HepG2 (cell line): ENCODE measurements around the gene POLD3. TPM values are rescaled to one million over a fixed set of nuclear protein-coding genes. Genes with fewer than 3 reads are reported as not detected.

Source experiments
- ATAC-seq: fragments of 200-7000 bp; cut with Tn5 transposase; 3 replicates; pipeline ENCODE4 v1.9.1; 2020; ENCODE audit warnings: mild to moderate bottlenecking, moderate library complexity
- BruUV-seq: library from RNA; stranded (reverse); fragments of 400-500 nt; replicated peaks from 2 replicates; lab custom pipeline; 2021; lab: Mats Ljungman, UMichigan
- CTCF ChIA-PET: fragments of 300-600 bp; formaldehyde crosslinking; extraction: SDS; loops from one replicate; lab custom pipeline; 2021; ENCODE audit warnings: low total read pairs, inconsistent platforms, low intra/inter-chr PET ratio; lab: Yijun Ruan, JAX
- POLR2A ChIA-PET: fragments of 350-600 bp; sonication (Branson Sonifier 250); formaldehyde crosslinking; loops from one replicate; lab custom pipeline; 2020; ENCODE audit warnings: antibody characterized with exemption, inconsistent platforms; lab: Yijun Ruan, JAX
- DNase-seq: peaks from one replicate; pipeline ENCODE4 v3.0.0-alpha.2; 2015; ENCODE audit warnings: low spot score
- FAIRE-seq: peaks from 3 replicates; lab custom pipeline; 2011; peaks lifted over from hg19 to GRCh38; lab: Jason Lieb, UNC
- H2AFZ ChIP-seq: one replicate; pipeline ENCODE4 v1.6.1; 2011; ENCODE audit warnings: low read length, inconsistent platforms
- H3K27ac ChIP-seq: fragments of 300-600 bp; 3 replicates; pipeline ENCODE4 v1.8.0; 2011; ENCODE audit warnings: mixed run types, mild to moderate bottlenecking, mixed read lengths, low read length, inconsistent platforms; ENCODE audit not compliant: insufficient read depth; ENCODE audit errors: extremely low read length
- H3K27me3 ChIP-seq, 2 experiments: fragments of 200-600 bp in 1 of 2; 2 replicates in 1 of 2; 3 replicates in 1 of 2; pipeline versions ENCODE4 v1.6.0 to v1.8.0; 2011; ENCODE audit warnings: low read length in 2 of 2, mild to moderate bottlenecking in 2 of 2, moderate library complexity in 2 of 2, inconsistent platforms in 1 of 2; ENCODE audit not compliant: insufficient read depth in 2 of 2, control insufficient read depth in 1 of 2
- H3K36me3 ChIP-seq, 2 experiments: fragments of 200-600 bp in 1 of 2; replicated peaks in 1 of 2; 2 replicates in 1 of 2; 3 replicates in 1 of 2; pipeline versions ENCODE4 v1.5.1 to v1.8.0; 2011; ENCODE audit warnings: low read length in 2 of 2, inconsistent platforms in 1 of 2; ENCODE audit not compliant: insufficient read depth in 2 of 2, control insufficient read depth in 1 of 2
- H3K4me1 ChIP-seq: 2 replicates; pipeline ENCODE4 v1.5.1; 2012; ENCODE audit warnings: low read length, inconsistent platforms; ENCODE audit not compliant: insufficient read depth
- H3K4me2 ChIP-seq: 2 replicates; pipeline ENCODE4 v1.6.0; 2011; ENCODE audit warnings: low read depth, low read length, inconsistent platforms
- H3K4me3 ChIP-seq, 3 experiments: fragments of 200-600 bp in 1 of 3; sonication (generic), shearing (Covaris generic) in 1 of 3; replicated peaks in 1 of 3; 2 replicates each; pipeline ENCODE4 v1.5.1; 2011 to 2016; ENCODE audit warnings: low read length in 3 of 3, inconsistent platforms in 2 of 3, low read depth in 2 of 3, mild to moderate bottlenecking in 2 of 3, control low read depth in 1 of 3, mixed read lengths in 1 of 3; ENCODE audit not compliant: insufficient read depth in 1 of 3
- H3K79me2 ChIP-seq: one replicate; pipeline ENCODE4 v1.6.1; 2011; ENCODE audit warnings: low read length, inconsistent platforms; ENCODE audit not compliant: insufficient read depth
- H3K9ac ChIP-seq: 2 replicates; pipeline ENCODE4 v1.6.0; 2011; ENCODE audit warnings: mild to moderate bottlenecking, low read depth, low read length, inconsistent platforms; ENCODE audit not compliant: insufficient read depth
- H3K9me3 ChIP-seq: 2 replicates; pipeline ENCODE4 v1.5.1; 2012; ENCODE audit warnings: mild to moderate bottlenecking, low read length
- H4K20me1 ChIP-seq: 2 replicates; pipeline ENCODE4 v1.6.0; 2011; ENCODE audit warnings: inconsistent platforms, mild to moderate bottlenecking, low read length, moderate library complexity; ENCODE audit not compliant: insufficient read depth
- CEBPB ChIP-seq: IDR thresholded peaks from 2 replicates; pipeline ENCODE4 v1.6.1; 2011; ENCODE audit warnings: low read depth, low read length, improper control_type of control experiment, borderline replicate concordance
- SCMH1 ChIP-seq: sonication (generic); formaldehyde crosslinking; IDR thresholded peaks from 2 replicates; pipeline ENCODE4 v1.9.0; 2021; ENCODE audit warnings: missing genetic modification reagents, mild to moderate bottlenecking, borderline replicate concordance
- SP5 ChIP-seq: IDR thresholded peaks from 2 replicates; pipeline ENCODE4 v1.6.1; 2016; ENCODE audit warnings: low read depth, borderline replicate concordance
- TGIF2 ChIP-seq: IDR thresholded peaks from 2 replicates; pipeline ENCODE4 v1.6.1; 2016; ENCODE audit warnings: control low read depth, missing compliant biosample characterization
- ZFP36L2 ChIP-seq: sonication (generic); formaldehyde crosslinking; IDR thresholded peaks from 2 replicates; pipeline ENCODE4 v1.4.0; 2020; ENCODE audit warnings: missing genetic modification reagents
- ZNF138 ChIP-seq: sonication (generic); formaldehyde crosslinking; IDR thresholded peaks from 2 replicates; pipeline ENCODE4 v1.5.0; 2020; ENCODE audit warnings: mild to moderate bottlenecking, low read depth, missing genetic modification reagents
- ZNF589 ChIP-seq: sonication (generic); formaldehyde crosslinking; conservative IDR thresholded peaks from 2 replicates; pipeline ENCODE4 v1.8.0; 2022; ENCODE audit warnings: mild to moderate bottlenecking, moderate library complexity, missing genetic modification reagents
- ZNF7 ChIP-seq: IDR thresholded peaks from 2 replicates; pipeline ENCODE4 v1.6.1; 2016; ENCODE audit warnings: missing biosample characterization, missing genetic modification reagents
- WGBS: methylation state at CpG from one replicate; pipeline ENCODE4 v1.1.6; 2017; ENCODE audit warnings: low lambda C conversion rate; 5-methylcytosine and 5-hydroxymethylcytosine counted together
- in situ Hi-C: cut with HindIII; loops from 2 replicates; pipeline ENCODE4 v1.10.0; 2017; ENCODE audit warnings: low pct_unique_long_range_greater_than_20kb; ENCODE audit not compliant: extremely low pct_ligation_motif_present
- intact Hi-C: fragments of 100-400 bp; cut with micrococcal nuclease; formaldehyde crosslinking; loops from one replicate; pipeline ENCODE4 v1.10.0; 2022; ENCODE audit not compliant: unreplicated experiment
- polyA plus RNA-seq, 8 experiments: library from polyadenylated mRNA; depleted of rRNA in 3 of 8; stranded (reverse) in 7 of 8; unstranded in 1 of 8; fragments of >200 nt; fragmentation: Illumina TruSeq in 4 of 8; extraction: Trizol in 4 of 8; gene quantifications; 2 replicates each; pipeline versions ENCODE4 v1.2.1 to v1.2.3, GENCODE V29; 2011 to 2016; ENCODE audit warnings: low read depth in 4 of 8, missing spikeins in 1 of 8, mixed read lengths in 1 of 8; ENCODE audit not compliant: insufficient read depth in 1 of 8
- total RNA-seq, 5 experiments: library from RNA; depleted of rRNA; stranded (reverse); fragments of >200 nt; fragmentation: Illumina TruSeq; extraction: Trizol; gene quantifications; 2 replicates each; pipeline ENCODE4 v1.2.3, GENCODE V29; 2016; ENCODE audit warnings: low read depth in 1 of 5
- TF ChIP-seq, protein P1 (sequence below): IDR thresholded peaks from 2 replicates; pipeline ENCODE4 v1.6.1; 2012; ENCODE audit warnings: low read length, improper control_type of control experiment
- TF ChIP-seq, protein P2 (sequence below): sonication (generic); formaldehyde crosslinking; IDR thresholded peaks from 2 replicates; pipeline ENCODE4 v1.4.0; 2020; ENCODE audit warnings: missing genetic modification reagents, borderline replicate concordance

Gene POLD3
- total and polyA plus RNA-seq, 2 of the 13 experiments (the other 11 are each of a cell fraction or from before 2014, with no cell fraction given) = 6.3 to 18.9 TPM

- BruUV-seq = no TSS peak
- 61% methylated on average over 7 of the region's 7 CpGs for WGBS
- intact Hi-C loops = no loop called here
- ATAC-seq (no peak), FAIRE-seq (no peak), DNase-seq (no peak)
- no peak overlapping the region for H3K9ac ChIP-seq
- no peak overlapping the region for H3K4me3 ChIP-seq
- H3K4me2 ChIP-seq = no peak overlapping the region
- no peaks in the 10 kb centered on the region for H3K79me2 ChIP-seq
- POLR2A ChIA-PET = no interaction called here
- H3K4me1 ChIP-seq = peaks cover 8% of the 10 kb centered on the region; the same call in 1 of the 2 replicates
- H4K20me1 ChIP-seq = no peaks in the 10 kb centered on the region
- H3K27ac ChIP-seq = no peak overlapping the region
- CTCF ChIA-PET = no interaction called here
- no peak overlapping the region for H2AFZ ChIP-seq
- no peak for TF ChIP-seq SP5 (CRISPR knock-in tag)
- no peak for TF ChIP-seq ZFP36L2 (CRISPR knock-in tag)
- TF ChIP-seq CEBPB = no peak
- TF ChIP-seq, protein P1, sequence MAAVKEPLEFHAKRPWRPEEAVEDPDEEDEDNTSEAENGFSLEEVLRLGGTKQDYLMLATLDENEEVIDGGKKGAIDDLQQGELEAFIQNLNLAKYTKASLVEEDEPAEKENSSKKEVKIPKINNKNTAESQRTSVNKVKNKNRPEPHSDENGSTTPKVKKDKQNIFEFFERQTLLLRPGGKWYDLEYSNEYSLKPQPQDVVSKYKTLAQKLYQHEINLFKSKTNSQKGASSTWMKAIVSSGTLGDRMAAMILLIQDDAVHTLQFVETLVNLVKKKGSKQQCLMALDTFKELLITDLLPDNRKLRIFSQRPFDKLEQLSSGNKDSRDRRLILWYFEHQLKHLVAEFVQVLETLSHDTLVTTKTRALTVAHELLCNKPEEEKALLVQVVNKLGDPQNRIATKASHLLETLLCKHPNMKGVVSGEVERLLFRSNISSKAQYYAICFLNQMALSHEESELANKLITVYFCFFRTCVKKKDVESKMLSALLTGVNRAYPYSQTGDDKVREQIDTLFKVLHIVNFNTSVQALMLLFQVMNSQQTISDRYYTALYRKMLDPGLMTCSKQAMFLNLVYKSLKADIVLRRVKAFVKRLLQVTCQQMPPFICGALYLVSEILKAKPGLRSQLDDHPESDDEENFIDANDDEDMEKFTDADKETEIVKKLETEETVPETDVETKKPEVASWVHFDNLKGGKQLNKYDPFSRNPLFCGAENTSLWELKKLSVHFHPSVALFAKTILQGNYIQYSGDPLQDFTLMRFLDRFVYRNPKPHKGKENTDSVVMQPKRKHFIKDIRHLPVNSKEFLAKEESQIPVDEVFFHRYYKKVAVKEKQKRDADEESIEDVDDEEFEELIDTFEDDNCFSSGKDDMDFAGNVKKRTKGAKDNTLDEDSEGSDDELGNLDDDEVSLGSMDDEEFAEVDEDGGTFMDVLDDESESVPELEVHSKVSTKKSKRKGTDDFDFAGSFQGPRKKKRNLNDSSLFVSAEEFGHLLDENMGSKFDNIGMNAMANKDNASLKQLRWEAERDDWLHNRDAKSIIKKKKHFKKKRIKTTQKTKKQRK = no peak
- in situ Hi-C loops = no loop called here
- H3K27me3 ChIP-seq = no peaks in the 10 kb centered on the region; a peak in 2 of 5 replicates
- no peaks in the 10 kb centered on the region for H3K9me3 ChIP-seq
- no peaks in the 10 kb centered on the region for H3K36me3 ChIP-seq
These were observed 81.4 kb downstream of the POLD3 start for GRCh38 chr11:74673693-74674360.

- H3K4me1 ChIP-seq = peaks cover 8% of the 10 kb centered on the region; the same call in 1 of the 2 replicates
- POLR2A ChIA-PET = no interaction called here
- WGBS = 31% methylated on average over 3 of the region's 3 CpGs
- no peak for DNase-seq
- no peak for ATAC-seq
- no peak overlapping the region for H2AFZ ChIP-seq
- H3K27ac ChIP-seq = no peak overlapping the region
- intact Hi-C loops (no loop called here), in situ Hi-C loops (no loop called here)
- H3K36me3 ChIP-seq = no peaks in the 10 kb centered on the region
- peaks cover 0 to 1% of the 10 kb centered on the region in 2 experiments; a peak in 2 of 5 replicates for H3K27me3 ChIP-seq
- no peaks in the 10 kb centered on the region for H3K9me3 ChIP-seq
- CTCF ChIA-PET = no interaction called here
- H4K20me1 ChIP-seq = no peaks in the 10 kb centered on the region
- FAIRE-seq = no peak
- no peak overlapping the region for H3K4me2 ChIP-seq
- BruUV-seq = no TSS peak
- H3K9ac ChIP-seq = no peak overlapping the region
- H3K4me3 ChIP-seq = no peak overlapping the region
- no peaks in the 10 kb centered on the region for H3K79me2 ChIP-seq
- TF ChIP-seq ZNF138 (CRISPR knock-in tag) = no peak
- TF ChIP-seq TGIF2 = no peak
- TF ChIP-seq, protein P2, sequence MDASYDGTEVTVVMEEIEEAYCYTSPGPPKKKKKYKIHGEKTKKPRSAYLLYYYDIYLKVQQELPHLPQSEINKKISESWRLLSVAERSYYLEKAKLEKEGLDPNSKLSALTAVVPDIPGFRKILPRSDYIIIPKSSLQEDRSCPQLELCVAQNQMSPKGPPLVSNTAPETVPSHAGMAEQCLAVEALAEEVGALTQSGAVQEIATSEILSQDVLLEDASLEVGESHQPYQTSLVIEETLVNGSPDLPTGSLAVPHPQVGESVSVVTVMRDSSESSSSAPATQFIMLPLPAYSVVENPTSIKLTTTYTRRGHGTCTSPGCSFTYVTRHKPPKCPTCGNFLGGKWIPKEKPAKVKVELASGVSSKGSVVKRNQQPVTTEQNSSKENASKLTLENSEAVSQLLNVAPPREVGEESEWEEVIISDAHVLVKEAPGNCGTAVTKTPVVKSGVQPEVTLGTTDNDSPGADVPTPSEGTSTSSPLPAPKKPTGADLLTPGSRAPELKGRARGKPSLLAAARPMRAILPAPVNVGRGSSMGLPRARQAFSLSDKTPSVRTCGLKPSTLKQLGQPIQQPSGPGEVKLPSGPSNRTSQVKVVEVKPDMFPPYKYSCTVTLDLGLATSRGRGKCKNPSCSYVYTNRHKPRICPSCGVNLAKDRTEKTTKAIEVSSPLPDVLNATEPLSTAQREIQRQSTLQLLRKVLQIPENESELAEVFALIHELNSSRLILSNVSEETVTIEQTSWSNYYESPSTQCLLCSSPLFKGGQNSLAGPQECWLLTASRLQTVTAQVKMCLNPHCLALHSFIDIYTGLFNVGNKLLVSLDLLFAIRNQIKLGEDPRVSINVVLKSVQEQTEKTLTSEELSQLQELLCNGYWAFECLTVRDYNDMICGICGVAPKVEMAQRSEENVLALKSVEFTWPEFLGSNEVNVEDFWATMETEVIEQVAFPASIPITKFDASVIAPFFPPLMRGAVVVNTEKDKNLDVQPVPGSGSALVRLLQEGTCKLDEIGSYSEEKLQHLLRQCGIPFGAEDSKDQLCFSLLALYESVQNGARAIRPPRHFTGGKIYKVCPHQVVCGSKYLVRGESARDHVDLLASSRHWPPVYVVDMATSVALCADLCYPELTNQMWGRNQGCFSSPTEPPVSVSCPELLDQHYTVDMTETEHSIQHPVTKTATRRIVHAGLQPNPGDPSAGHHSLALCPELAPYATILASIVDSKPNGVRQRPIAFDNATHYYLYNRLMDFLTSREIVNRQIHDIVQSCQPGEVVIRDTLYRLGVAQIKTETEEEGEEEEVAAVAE (CRISPR knock-in tag) = no peak
- no peak for TF ChIP-seq ZNF7 (CRISPR knock-in tag)
- no peak for TF ChIP-seq SCMH1
- TF ChIP-seq ZNF589 (CRISPR knock-in tag) = no peak
These were observed 83.4 kb downstream of the POLD3 start for GRCh38 chr11:74675761-74676160.
